SKM-1 treated with dmso at 0.1 percent for 144 hours (cell line): ENCODE data around the gene TTLL8.

Source experiments
- DNase-seq: peaks from one replicate; lab custom pipeline; 2025; ENCODE audit not compliant: unreplicated experiment; lab: John Stamatoyannopoulos, UW

Gene TTLL8

GRCh38 chr22:49969751-49970527 is 88.2 kb downstream of the TTLL8 start:
- no peak for DNase-seq

GRCh38 chr22:49968831-49969661 is 89.1 kb downstream of the TTLL8 start:
- no peak for DNase-seq
